ENCODE measurements around the gene HSF2BP. TPM values are rescaled to one million over a fixed set of nuclear protein-coding genes. Genes with fewer than 3 reads are reported as not detected.
A peak's percentile ranks its signal among the peaks of the same experiment; 100 is the strongest.

The HSF2BP gene
- polyA plus RNA-seq, 1 of the 3 experiments (the other 2 are of a cell fraction) = 1.1 TPM

- Histone ChIP-seq H3K27ac (ENCODE audit: low read depth in 2 of 2, low read length in 1 of 2) (peak overlapping the region in 1 of 2 experiments; percentile 68; a peak in 1 of 4 replicates), H4K20me1 (ENCODE audit: insufficient read depth) (no peaks in the 10 kb centered on the region), H3K4me2 (no peak overlapping the region), H3K9me3 (no peaks in the 10 kb centered on the region), H3F3A (replicated peaks; ENCODE audit: insufficient read depth) (peaks cover 24% of the 10 kb centered on the region), H2AFZ (ENCODE audit: low read depth) (no peak overlapping the region), H3K9me2 (no peaks in the 10 kb centered on the region), H3K79me2 (ENCODE audit: insufficient read depth) (no peaks in the 10 kb centered on the region), H3K4me1 (ENCODE audit: control insufficient read depth in 1 of 2, insufficient read depth in 2 of 2, low read depth in 1 of 2, low read length in 1 of 2) (peaks cover 0 to 44% of the 10 kb centered on the region in 2 experiments; a peak in 3 of 4 replicates), H3K27me3 (ENCODE audit: insufficient read depth) (no peaks in the 10 kb centered on the region), H3K4me3 (ENCODE audit: low read depth in 2 of 2, low read length in 1 of 2) (no peak overlapping the region), H3K9ac (no peak overlapping the region), H3K36me3 (replicated peaks in 1 of 2; ENCODE audit: control insufficient read depth in 1 of 2, insufficient read depth in 2 of 2, low read length in 1 of 2) (no peaks in the 10 kb centered on the region)
- no peak for TF ChIP-seq PBX3 (IDR thresholded peaks at IDR 0.05)
- TF ChIP-seq USF2 (IDR thresholded peaks at IDR 0.05; ENCODE audit: borderline replicate concordance, low read depth, low read length) = no peak
- no peak for TF ChIP-seq NFIC (IDR thresholded peaks at IDR 0.05; ENCODE audit: borderline replicate concordance)
- no peak for DNase-seq
- 96% methylated on average over 1 of the region's 1 CpG for WGBS (ENCODE audit: low lambda C conversion rate)
- ChIA-PET POLR2A (no interaction called here), CTCF (interaction anchor here (0.6 to 1.8 kb wide), 3 partner anchors 9 to 12 kb away, joined by 3 to 5 read pairs (median 3); no protein-coding TSS in a partner anchor)
Observed at GRCh38 chr21:43588957-43589356, 70.3 kb downstream of the HSF2BP start.

DNA sequence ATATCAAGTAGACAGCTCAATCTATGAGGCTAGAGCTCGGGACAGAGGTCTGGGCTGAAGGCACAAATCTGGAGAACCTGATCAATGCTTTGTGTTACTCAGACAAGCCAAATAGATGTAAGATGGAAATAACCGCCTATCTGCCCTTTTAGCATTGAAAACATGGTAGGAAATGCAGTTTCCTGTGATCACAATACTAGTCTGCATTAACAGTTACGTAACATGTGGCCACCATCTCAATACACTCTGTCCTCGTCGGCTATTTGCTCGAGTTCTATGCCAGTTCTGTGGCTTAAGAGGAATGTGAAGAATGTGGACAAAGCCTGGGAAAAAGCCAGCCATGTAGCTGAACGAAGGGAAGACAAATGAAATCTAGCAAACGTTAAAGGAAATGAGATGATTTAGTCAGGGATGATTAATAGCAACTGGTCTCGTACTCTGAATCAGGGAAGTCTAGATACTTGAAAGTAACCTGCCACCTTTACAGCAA lies 73.3 kb downstream of the HSF2BP start:
- Histone ChIP-seq H3F3A (replicated peaks; ENCODE audit: insufficient read depth) (peaks cover 20% of the 10 kb centered on the region), H4K20me1 (ENCODE audit: insufficient read depth) (no peaks in the 10 kb centered on the region), H3K9me2 (no peaks in the 10 kb centered on the region), H3K27me3 (ENCODE audit: insufficient read depth) (no peaks in the 10 kb centered on the region), H3K79me2 (ENCODE audit: insufficient read depth) (no peaks in the 10 kb centered on the region), H3K4me2 (peak overlapping the region; percentile 26), H3K4me1 (ENCODE audit: control insufficient read depth in 1 of 2, insufficient read depth in 2 of 2, low read depth in 1 of 2, low read length in 1 of 2) (peaks cover 0 to 39% of the 10 kb centered on the region in 2 experiments; a peak in 2 of 4 replicates), H3K4me3 (ENCODE audit: low read depth in 2 of 2, low read length in 1 of 2) (no peak overlapping the region), H3K36me3 (replicated peaks in 1 of 2; ENCODE audit: control insufficient read depth in 1 of 2, insufficient read depth in 2 of 2, low read length in 1 of 2) (no peaks in the 10 kb centered on the region), H3K27ac (ENCODE audit: low read depth in 2 of 2, low read length in 1 of 2) (peak overlapping the region; percentile 87 to 97; a peak in 3 of 4 replicates), H3K9me3 (no peaks in the 10 kb centered on the region), H2AFZ (ENCODE audit: low read depth) (peak overlapping the region; percentile 54), H3K9ac (peak overlapping the region; percentile 79)
- DNase-seq = no peak
- POLR2A ChIA-PET = interaction anchor here (0.5 kb wide), 1 partner anchor 179 kb away, joined by 4 read pairs; no protein-coding TSS in a partner anchor
- CTCF ChIA-PET = interaction anchor here (0.9 to 1.2 kb wide), 2 partner anchors 16 to 17 kb away, joined by 3 read pairs; no protein-coding TSS in a partner anchor
- 11% methylated on average over 9 of the region's 9 CpGs for WGBS (ENCODE audit: low lambda C conversion rate)
- no peak for TF ChIP-seq RFX5 (IDR thresholded peaks at IDR 0.05; ENCODE audit: low read length)
- TF ChIP-seq RAD21 (IDR thresholded peaks at IDR 0.05; ENCODE audit: low read length) = no peak; the same call in 1 of the 2 replicates
- TF ChIP-seq MAX (IDR thresholded peaks at IDR 0.05; ENCODE audit: low read depth) = peak; percentile 86
- 0 out of 2 replicates have a peak, but pooled peaks have one; percentile 18 for TF ChIP-seq GABPA (IDR thresholded peaks at IDR 0.05; ENCODE audit: low read depth)
- TF ChIP-seq, protein P1, sequence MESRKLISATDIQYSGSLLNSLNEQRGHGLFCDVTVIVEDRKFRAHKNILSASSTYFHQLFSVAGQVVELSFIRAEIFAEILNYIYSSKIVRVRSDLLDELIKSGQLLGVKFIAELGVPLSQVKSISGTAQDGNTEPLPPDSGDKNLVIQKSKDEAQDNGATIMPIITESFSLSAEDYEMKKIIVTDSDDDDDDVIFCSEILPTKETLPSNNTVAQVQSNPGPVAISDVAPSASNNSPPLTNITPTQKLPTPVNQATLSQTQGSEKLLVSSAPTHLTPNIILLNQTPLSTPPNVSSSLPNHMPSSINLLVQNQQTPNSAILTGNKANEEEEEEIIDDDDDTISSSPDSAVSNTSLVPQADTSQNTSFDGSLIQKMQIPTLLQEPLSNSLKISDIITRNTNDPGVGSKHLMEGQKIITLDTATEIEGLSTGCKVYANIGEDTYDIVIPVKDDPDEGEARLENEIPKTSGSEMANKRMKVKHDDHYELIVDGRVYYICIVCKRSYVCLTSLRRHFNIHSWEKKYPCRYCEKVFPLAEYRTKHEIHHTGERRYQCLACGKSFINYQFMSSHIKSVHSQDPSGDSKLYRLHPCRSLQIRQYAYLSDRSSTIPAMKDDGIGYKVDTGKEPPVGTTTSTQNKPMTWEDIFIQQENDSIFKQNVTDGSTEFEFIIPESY (IDR thresholded peaks at IDR 0.05; ENCODE audit: borderline replicate concordance, low read depth) = peak; percentile 61; the same call in 1 of the 2 replicates
- TF ChIP-seq, protein P2, sequence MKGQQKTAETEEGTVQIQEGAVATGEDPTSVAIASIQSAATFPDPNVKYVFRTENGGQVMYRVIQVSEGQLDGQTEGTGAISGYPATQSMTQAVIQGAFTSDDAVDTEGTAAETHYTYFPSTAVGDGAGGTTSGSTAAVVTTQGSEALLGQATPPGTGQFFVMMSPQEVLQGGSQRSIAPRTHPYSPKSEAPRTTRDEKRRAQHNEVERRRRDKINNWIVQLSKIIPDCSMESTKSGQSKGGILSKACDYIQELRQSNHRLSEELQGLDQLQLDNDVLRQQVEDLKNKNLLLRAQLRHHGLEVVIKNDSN (IDR thresholded peaks at IDR 0.05; ENCODE audit: borderline replicate concordance, low read depth) = no peak
- TF ChIP-seq FOSL2 (IDR thresholded peaks at IDR 0.05; ENCODE audit: borderline replicate concordance, low read depth) = peak; percentile 83
- peak; percentile 95 for TF ChIP-seq TCF12 (IDR thresholded peaks at IDR 0.05)
- TF ChIP-seq POLR2AphosphoS5 (IDR thresholded peaks at IDR 0.05; ENCODE audit: low read depth, low read length) = peak; percentile 52; the same call in 1 of the 2 replicates
- TF ChIP-seq FOXJ3 (CRISPR knock-in tag; IDR thresholded peaks at IDR 0.05) = no peak
- 0 out of 2 replicates have a peak, but pooled peaks have one; percentile 42 for TF ChIP-seq FOXM1 (IDR thresholded peaks at IDR 0.05; ENCODE audit: low read depth)
- TF ChIP-seq YY1 (IDR thresholded peaks at IDR 0.05; ENCODE audit: low read depth) = 0 out of 2 replicates have a peak, but pooled peaks have one; percentile 36
- no peak for TF ChIP-seq USF2 (IDR thresholded peaks at IDR 0.05; ENCODE audit: borderline replicate concordance, low read depth, low read length)
- no peak for TF ChIP-seq GATA2 (CRISPR knock-in tag; IDR thresholded peaks at IDR 0.05)
- peak; percentile 27; the same call in 1 of the 2 replicates for TF ChIP-seq SIN3A (IDR thresholded peaks at IDR 0.05; ENCODE audit: borderline replicate concordance, low read depth, low read length)
- TF ChIP-seq, protein P3, sequence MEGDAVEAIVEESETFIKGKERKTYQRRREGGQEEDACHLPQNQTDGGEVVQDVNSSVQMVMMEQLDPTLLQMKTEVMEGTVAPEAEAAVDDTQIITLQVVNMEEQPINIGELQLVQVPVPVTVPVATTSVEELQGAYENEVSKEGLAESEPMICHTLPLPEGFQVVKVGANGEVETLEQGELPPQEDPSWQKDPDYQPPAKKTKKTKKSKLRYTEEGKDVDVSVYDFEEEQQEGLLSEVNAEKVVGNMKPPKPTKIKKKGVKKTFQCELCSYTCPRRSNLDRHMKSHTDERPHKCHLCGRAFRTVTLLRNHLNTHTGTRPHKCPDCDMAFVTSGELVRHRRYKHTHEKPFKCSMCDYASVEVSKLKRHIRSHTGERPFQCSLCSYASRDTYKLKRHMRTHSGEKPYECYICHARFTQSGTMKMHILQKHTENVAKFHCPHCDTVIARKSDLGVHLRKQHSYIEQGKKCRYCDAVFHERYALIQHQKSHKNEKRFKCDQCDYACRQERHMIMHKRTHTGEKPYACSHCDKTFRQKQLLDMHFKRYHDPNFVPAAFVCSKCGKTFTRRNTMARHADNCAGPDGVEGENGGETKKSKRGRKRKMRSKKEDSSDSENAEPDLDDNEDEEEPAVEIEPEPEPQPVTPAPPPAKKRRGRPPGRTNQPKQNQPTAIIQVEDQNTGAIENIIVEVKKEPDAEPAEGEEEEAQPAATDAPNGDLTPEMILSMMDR (IDR thresholded peaks at IDR 0.05) = no peak
